Effector CD8-positive, alpha-beta T cell (primary cell): ENCODE measurements around the gene ELMO3.
A peak's percentile ranks its signal among the peaks of the same experiment; 100 is the strongest.

ENCODE experiments used
- DNase-seq: peaks from one replicate; lab custom pipeline; 2025; lab: John Stamatoyannopoulos, UW
- total RNA-seq, 4 experiments: gene quantifications; one replicate each; lab custom pipeline; 2026; lab: John Stamatoyannopoulos, UW

Gene ELMO3, protein sequence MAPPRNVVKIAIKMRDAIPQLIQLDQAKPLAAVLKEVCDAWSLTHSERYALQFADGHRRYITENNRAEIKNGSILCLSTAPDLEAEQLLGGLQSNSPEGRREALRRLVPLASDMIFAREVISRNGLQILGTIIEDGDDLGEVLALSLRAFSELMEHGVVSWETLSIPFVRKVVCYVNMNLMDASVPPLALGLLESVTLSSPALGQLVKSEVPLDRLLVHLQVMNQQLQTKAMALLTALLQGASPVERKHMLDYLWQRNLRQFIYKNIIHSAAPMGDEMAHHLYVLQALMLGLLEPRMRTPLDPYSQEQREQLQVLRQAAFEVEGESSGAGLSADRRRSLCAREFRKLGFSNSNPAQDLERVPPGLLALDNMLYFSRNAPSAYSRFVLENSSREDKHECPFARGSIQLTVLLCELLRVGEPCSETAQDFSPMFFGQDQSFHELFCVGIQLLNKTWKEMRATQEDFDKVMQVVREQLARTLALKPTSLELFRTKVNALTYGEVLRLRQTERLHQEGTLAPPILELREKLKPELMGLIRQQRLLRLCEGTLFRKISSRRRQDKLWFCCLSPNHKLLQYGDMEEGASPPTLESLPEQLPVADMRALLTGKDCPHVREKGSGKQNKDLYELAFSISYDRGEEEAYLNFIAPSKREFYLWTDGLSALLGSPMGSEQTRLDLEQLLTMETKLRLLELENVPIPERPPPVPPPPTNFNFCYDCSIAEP
- 14.1 to 20.1 (median 16.1) reads per million in 4 experiments for total RNA-seq

DNA sequence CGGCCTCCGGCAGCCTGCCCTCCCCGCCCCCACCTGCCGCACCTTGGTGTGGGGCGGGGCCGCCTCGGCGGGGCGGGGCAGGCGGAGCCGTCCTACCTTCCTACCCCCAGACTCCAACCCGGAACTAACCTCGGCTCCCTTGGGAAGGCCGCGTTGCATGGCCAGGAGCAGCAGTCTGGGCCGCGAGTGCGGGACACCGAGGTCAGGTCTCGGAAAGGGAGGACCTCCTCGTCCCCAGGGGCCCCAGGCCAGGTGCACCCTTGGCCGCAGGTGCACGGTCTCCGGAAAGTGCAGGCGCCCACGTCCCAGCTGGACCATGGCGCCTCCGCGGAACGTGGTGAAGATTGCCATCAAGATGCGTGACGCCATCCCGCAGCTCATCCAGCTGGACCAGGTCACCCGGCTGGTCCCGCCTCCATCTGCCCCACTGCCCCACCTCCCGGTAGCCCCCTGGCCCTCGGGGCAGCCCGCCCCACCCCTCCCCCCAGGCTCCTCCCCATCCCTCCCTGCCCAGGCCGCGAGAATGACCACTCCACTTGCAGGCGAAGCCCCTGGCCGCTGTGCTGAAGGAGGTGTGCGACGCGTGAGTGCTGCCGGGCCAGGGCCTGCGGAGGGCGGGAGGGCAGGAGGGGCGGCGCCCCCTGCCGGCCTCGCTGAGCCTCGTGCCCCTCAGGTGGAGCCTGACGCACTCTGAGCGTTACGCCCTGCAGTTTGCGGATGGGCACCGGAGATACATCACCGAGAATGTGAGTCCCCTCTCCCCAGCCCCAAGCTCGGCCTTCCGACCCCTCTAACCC, at the start of gene ELMO3:
ELMO3 (plus strand) TSS at position 121 of the 797 bp plus-strand sequence; CDS start at position 317, 196 bp downstream.
- DNase-seq = no peak

DNA sequence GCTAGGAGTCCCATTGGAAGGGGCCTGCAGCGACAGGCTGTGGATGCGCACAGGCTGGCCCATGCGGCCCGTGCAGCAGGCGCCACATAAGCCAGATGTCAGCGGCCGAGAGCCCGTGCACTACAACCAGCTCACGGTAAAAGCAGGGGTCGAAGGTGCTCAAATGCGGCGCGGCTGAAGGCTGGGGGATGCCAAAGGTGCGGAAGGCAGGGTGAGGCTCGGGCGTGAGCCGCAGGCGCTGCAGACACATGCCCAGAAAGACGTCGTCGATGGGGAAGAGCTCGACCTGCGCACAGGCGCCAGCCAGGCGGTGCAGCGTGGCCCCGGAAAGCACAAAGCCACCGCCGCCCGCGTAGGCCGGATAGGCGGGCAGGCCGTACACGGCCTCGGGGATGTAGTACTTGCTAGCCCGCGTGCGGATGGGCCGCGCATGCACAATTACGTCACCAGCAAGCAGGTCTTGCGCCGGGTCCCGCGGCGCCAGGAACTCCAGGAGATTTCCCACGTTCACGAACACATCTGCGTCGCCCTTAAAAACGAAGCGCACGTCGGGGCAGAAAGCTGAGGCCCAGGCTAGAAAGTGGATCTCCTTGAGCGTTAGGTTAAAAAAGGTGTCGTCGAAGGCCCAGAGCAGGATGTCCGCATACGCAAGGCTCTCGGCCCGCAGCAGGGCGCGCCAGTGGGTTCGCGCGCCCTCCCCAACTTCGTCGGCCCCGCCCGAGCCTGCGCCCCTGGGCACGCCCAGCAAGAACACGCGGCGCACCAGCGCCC, 49.5 kb upstream of the ELMO3 start:
- DNase-seq = no peak

DNA sequence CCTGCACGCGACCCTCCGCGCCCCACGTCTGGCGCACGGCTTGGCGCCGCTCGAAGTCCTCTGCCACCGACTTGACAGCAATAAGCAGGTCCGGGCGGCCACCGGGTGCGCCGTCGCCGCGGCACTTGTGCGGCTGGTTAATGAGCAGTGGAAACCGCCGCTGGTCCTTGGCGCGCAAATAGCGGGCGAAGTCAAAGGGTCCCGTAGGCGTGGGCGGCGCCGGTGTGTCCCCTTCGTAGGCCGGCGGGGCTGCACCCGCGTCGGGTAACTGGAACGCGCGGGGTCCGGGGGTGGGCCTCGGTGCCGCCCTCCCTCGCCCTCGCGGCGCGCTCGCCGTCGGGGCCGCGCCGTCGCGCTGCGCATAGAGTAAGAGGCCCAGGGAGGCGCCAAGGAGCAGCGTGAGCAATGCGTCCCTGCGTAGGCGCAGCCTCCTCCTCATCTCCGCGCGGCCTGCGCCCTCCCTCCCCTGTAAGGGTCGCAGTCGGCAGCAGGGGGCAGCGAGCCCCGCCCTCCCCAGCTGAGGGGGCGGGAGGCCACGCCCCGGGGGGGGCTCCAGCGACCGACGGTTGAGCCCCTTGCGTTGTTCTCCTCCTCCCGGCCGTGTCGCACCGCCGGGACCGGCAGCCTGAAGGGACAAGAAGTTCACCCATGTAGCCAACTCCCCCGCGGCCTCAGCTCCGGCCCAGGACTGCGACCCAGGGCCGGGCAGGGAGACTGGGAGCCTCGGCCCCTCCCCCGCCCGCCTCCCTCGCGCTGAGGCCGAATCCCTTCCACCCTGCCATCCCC, 48.7 kb upstream of the ELMO3 start:
- no peak for DNase-seq

DNA sequence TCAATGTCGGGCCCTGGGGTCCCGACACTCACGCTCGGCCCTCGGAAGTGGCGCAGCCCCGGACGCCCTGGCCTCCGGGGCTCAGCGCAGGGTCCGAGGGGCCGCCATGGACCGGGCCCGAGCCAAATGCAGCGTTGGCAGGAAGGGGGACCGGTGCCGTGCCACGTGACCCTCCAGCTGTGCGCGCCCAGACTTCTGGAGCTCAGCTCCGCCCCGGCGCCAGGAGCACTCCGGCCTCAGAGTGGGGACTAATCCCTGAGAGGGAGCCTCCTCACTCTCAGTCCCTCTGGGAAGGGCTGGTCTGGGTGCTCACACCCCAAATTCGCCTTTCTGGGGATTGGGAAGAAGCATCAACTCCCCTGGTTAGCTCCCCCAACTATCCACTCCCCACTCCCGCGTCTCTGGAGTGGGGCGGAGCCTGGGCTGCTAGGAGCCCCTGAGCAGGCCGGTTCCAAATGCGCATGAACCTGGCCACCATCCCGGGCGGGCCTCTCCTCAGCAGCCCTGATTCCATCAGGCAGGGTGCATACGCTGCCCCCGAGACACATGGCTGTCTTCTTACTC, 48.0 kb upstream of the ELMO3 start, which contains the start of gene B3GNT9:
B3GNT9 (minus strand) TSS at position 166 of the 564 bp plus-strand sequence. CDS start 513 bp downstream, outside the sequence.
- DNase-seq = no peak

DNA sequence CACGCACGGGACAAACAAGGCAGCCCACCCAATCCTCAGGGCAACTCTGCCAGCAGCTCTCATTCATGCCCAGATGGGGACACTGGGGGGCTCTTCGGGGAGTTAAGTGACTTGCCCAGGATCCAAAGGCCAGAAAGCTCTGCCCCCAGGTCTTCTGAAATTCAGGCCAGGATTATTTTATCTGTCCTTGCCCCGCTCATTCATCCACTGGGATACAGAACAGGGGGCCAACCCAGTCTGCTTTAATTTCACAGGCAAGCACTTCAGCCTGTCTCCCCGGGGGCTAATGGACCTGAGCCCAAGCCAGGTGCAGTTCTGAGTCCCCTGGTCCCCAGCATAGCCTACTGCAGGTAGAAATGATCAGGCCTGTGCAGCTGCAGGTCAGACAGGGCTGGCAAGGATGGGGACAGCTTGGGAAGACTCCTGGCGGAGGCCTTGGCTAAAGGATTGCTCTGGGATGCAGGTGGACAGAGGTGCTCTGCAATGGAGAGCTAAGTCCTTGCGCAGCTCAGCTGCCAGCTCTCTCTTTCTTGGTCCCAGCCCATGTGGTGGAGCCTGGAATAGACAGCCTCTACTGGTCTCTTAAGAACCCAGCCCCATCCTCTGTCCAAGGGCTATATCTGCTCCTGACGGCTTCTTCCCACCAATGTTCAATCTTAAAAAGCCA, 47.4 kb upstream of the ELMO3 start:
- DNase-seq = no peak

DNA sequence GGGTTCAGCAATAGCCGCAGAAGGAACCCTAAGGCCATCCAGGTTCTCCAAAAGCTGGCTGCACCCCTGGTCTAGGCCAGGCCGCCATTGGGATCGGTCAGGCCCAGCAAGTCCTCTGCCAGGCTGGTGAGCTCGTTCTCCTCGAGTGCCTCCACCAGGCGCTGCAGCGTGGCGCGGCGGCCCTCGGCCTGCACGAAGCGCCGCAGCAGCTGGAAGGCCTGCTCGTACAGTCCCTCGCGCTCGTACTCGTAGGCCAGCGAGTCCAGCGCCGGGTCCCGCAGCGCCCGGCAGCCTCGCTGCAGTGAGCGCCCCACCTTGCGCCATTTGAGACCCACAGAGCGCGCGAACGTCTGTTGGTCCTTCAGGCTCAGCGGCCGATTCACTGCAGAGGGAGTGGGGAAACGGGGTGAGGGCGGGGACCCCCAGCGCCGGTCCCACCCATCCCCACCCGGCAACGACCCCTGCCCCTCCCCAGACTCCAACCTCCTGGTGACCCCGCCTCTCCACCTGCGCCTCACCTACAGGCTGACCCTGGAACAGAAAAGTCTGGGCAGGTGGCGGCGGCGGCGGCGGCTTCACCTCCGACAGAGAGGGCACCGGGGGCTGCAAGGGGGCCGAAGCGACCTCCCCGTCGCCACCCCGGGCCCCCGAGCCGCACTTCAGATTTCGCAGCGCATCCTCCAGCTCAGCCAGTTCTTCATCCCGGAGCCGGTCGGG, 44.2 kb upstream of the ELMO3 start:
- no peak for DNase-seq

DNA sequence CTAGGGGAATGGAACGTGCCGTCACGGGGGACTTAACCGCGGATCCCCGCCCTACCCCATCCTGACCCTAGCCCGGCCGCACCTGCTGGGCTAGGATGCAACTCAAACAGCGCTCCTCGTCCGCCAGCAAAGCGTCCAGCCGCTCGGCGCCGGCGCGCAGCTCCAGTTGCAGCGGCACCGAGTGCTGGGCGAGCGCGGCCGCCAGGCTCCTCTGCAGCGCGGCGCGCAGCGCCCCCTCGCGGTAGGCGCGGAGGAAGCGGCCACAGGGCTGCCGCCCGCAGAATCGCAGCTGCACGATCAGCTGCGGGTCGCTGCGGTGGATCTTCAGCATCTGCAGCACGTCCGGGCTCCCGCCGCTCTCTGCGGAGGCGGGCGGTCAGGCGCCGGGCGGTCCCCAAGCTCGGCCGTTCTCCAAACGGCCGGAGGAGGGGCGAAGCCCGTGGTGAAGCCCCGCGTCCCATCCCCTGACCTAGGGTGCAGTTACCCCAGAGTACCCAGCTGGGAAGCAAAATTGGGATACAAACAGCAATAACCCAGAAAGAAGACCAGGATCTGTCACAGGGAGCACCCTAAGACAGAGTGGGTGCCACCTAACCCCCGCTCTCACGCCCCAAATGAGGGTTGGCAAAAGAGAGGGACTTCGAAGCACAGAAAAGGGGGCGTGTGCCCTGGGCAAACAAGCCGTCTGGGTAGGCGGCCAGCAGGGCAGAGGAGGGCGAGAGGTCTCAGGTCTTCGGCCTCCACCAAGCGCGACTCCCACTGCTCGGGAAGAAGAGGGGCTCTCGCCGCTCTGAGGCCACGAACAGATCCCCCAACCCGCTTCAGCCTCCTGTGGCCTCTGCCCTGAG, 43.4 kb upstream of the ELMO3 start:
- DNase-seq = peak; percentile 67

DNA sequence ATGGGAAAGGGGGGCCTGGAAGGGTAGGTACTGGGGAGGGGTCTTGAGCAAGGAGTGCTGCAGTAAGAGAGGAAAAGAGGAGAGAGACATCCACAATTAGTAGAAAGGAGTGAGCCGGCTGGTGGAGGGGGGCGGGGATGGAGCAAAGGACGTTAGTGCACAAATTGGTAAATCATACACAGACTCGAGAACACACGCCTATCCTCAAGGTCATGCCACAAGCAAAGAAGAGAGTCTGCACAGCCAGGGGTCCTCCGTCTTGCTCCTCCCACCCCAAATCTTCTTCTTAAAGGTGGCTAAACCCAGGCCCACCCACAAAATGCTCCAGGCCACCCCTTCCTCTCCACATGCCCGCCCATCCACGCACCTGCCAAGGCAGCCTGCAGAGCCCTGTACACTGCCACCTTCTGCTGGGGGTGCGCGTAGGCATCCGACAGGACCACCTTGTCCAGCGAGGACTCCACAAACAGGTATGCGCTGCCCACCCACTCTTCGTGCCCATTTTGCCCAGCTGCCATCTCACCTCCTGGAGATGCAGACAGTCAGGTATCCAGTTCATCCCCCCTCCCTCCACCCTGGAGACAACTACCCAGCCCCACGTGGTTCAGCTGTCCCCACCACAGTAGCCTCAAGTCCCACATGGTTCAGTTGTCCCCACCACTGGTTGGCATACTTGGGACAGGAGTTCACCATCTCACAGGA, 42.6 kb upstream of the ELMO3 start:
- no peak for DNase-seq

DNA sequence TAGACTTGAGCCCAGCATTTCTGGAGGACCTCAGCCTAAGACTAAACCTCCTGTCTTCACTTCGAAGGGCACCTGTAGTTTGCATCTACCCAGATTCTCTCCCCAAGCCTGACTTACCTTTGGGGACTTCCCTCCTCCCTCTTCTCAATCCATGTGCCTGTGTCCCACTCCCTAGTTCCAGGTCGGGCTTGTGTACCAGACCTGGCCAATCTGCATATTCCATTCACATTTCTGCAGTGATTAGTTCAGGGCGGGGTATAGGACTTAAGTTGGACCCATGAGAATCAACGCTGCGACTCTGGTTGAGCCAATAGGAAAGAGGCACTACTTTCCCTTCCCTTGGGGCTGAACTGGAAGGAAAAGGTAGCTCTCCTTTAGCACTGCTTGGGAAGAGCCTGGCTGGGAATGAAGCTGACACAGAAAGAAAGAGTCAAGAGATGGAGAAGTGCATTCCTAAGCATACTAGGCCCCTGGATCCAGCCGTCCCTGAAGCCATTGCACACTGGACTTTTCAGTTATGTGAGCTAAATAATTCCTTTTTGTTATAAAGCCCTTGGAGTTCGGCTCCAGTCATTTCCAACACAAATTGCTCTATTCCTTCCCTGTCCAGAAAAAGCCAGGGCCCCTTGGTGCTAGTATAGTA, 41.7 kb upstream of the ELMO3 start:
- DNase-seq = no peak

DNA sequence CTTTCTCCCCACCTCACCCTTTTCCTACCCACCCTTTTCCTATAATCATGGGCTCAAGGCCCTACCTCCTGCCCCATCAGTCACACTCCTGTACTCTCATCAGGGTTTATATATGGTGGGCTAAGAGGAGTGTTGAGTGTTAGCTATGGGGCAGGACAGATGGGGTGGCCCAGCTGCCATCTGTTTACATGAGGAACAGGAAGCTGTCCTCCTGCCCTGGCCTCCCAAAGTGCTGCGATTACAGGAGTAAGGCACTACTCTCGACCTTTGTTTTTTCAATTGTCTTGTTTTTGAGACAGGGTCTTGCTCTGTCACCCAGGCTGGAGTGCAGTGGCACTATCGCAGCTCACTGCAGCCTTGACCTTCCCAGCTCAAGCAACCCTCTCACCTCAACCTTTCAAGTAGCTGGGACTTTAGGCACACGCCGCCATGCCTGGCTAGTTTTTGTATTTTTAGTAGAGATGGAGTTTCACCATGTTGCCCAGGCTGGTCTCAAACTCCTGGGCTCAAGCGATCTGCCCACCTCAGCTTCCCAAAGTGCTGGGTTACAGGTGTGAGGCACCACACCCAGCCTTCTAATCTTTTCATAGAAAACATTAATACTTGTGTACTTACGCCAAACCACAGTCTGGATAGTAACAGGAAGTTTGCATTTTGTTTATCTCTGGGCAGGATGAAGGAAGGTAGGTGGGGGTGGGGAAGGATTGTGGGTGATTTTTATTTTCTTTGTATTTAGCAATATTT, 40.9 kb upstream of the ELMO3 start:
- DNase-seq = no peak

DNA sequence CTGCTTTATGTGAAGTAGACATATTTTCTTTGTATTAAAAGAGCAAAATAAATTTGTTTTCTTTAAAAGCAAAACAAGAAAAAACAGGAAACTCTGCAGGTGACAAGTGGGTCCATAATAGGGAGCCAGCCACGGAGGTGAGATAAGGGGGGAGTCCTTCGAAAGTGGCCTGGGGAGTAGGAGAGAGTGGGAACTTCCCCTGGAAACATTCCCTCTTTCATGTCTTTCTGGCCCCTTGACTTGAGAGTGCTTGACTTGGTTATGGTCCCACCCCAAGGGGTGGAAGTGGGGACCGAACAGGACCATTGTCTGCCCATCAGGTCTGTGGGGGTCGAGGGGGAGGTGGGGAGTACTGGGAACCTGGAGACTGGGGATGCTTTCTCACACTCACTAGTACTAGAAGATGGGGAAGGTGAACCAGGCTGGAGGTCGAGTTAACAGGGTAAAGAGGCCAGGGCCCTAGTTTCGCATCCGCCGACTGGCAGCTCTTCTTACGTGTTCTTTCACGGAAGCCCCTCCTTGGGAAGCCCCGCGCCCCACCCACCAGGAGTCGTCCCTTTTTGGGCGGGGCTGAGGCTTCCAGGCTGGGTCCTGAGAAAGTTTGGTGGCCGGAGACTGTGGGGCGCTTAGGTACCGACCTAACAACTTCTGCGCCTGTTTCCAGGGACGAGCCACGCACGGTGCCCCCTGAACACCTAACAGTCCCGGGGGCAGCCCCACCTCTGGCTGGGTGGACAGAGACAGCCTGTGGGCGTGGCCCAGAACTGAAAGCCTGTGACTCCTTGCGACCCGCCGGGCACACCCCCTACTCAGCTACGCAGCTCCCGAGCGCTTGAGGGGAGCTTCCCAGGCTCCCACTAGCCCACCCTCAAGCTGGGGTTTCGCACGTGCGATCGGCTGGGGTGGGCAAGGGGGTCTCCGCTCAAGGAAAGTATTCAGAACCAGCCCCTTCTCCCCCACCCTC, 40.0 kb upstream of the ELMO3 start:
- DNase-seq = peak; percentile 57

DNA sequence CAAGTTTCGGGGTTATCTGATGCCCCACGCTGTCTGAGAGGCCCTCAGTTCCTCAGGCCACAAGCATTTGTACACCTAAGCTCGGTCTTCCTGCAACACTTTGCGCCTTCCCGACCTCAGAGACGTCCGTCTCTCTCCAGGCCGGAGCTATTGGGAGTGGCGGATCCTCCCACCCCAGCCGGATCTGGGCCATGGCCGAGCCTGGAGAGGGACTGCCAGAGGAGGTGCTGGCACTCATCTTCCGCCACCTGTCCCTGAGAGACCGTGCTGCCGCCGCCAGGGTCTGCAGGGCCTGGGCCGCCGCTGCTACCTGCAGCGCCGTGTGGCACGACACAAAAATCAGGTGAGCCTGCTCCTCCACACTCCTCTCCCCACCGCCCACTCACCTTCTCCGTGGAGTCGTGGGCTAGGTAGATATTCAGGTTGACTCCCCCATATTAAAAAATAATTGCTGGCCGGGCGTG, 37.3 kb upstream of the ELMO3 start:
- no peak for DNase-seq

DNA sequence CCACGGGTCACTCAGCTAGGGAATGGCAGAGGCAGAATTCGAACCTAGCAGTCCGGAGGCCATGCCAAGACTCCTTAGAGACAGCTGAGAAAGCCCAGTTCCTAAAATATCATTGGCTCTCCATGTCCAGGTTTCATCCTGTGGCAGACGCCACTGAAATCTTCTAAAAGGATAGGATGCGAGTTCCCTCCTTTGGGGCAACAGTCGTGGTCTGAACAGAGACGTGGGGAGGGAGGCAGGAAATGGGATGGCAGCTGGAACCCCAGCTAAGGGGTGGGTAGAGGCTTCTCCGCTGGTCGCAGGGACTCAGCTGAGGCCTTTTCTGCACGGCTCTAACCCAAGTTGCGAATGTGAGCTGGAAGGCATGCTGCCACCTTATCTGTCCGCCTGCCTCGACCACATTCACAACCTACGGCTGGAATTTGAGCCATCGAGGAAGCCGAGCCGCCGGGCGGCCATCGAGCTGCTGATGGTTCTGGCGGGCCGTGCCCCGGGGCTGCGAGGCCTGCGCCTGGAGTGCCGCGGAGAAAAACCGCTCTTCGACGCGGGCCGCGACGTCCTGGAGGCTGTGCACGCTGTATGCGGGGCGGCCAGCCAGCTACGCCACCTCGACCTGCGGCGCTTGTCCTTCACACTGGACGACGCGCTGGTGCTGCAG, 36.3 kb upstream of the ELMO3 start:
- DNase-seq = no peak
